Inflammatory macrophage treated with lipopolysaccharide for 1 hour (primary cell): Measurements from ENCODE around the gene PAFAH1B1.
"Not testable (repeated sequence)": the region's sequence is repeated elsewhere in the genome, so short reads cannot be mapped to it uniquely, and the experiment has no call there.

Experiments
- DNase-seq, 2 donors: peaks; one replicate each; pipeline ENCODE4 v3.0.0-alpha.2; 2020 to 2022

Gene PAFAH1B1

DNA sequence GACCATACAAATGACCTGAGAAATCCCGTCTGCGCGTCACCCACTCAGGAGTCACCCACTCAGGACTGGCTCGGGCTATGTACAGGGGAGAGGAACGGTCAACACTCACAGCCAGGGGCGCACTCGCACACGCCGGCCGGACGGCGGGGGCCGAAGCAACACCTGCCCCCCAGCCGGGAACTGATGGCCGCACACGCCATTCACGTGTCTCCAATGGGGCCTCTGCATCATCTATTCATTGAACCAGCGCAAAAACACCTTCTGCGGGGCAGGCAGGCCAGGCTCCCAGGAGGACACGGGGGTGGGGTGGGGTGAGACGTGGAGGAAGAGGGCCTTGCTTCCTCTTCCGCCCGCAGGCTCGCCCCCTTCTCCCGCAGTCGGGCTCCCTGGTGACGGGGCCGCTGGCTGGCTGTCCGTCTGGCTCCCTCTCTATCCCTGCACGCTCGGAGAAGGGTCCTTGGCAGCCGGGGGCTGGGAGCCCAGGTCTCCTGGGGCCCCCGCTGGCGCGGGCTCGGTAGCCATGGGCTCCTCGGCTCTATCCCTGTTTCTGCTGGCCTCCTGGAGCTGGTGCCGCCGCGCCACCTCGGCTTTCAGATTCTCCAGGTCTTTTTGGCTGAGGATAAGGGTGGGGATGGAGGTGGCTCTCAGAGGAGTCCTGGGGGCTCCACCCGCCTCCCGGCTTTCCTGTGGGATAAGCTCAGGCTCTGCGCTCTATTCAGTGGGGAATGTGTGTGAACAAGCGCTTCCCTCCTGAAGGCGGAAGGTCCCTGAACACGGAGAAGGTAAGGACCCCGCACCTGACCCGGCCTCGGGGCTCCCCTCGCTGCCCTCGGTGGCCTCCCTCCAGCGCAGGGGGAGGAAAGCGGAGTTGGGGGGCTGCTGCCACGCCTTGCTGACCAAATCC lies 97.0 kb downstream of the PAFAH1B1 start:
- DNase-seq, result no peak

GRCh38 chr17:2691069-2691871 lies 97.8 kb downstream of the PAFAH1B1 start:
- no peak for DNase-seq

- DNase-seq, result no peak
These were observed 98.7 kb downstream of the PAFAH1B1 start for GRCh38 chr17:2691965-2692780.

DNA sequence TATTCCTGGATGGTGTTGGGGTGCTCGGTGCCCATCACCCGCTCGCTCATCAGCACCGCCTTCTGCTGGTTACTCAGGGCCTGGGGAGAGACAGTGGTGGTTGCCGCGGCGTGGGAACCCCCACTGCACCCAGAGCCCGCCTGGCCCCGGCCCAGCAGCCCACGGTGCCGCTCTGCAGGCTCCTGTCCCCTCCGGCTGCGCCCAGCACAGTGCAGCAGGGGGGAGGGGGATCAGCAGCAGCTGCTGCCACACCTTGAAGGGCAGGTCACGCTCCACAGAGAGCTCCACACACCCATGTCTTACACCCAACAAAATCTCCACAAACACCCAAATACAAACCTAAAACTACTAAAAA lies 99.3 kb downstream of the PAFAH1B1 start:
- DNase-seq, result no peak

DNA sequence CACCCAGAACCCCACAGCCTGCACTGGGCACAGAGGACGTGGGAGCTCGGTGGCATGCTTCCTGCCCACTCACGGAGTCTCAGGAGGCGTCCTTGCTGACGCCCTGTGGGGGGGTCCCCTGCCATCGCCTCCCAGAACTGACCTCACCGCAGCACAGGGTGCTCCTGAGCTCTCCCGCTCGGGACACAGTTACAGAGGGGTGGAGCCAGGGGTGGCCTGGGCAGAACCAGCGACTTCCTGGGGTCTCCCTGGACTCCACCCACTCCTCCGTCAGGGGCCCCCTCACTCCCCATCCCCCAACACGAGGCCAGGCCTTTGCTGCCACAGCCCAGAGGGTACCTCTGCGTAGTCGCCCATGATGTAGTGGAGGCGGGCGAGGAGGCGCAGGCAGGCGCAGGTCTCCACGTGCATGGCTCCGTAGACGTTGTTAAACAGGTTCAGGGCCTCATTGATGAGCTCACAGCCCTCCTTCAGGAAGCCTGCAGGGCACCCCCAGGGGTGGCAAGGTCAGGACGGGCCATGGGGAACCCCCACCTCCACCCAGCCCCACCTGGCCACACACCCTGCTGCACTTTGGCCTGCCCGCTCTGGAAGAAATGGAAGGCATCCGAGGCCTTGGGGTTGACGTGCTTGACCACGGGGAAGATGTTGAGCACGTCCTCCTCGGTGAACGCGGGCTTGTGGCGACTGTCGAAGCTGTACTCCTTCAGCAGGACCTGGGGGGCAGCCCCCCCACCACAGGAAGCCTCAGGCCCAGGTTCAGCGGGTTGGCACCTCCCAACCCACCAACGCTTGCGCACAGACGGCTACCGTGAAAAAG lies 100.3 kb downstream of the PAFAH1B1 start:
- DNase-seq, result no peak

DNA sequence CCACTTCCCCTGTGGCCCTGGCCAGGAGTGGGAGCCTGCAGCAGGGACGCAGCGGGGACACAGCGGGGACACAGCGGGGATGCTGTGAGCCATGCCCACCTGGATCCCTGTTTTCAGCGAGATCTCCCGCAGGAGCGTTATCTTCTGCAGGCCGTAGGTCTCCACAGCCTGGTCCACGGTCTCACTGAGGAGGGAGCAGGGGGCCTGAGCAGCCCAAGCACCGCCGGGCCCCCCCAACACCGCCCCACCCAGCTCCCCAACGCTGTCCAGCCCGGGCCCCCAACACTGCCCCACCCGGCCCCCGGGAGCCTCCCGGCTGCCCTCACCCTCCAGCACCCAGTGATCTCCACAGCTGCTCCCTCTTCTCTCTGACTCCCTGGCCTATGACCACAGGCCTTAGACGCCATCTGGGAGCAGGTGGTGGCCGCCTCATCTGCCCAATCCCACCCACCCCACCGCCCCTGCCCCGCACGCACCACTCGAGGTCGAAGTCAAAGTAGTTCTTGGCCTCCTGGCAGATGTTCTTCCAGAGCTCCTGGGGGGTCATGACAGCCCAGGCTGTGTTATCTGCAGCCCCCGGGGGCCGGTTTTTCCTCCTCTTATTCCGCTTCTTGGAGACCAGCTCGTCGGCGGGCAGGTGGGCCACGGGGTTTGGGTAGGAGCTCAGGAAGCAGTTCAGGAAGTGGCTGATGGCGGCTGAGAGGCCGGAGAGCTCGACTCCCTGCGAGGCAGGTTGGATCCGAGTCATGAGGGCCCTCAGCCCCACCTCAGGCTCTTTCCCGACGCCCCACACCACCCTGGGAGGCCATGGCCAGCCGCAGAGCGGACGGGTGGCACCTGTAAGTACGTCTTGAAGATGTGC lies 101.2 kb downstream of the PAFAH1B1 start:
- DNase-seq, result no peak

DNA sequence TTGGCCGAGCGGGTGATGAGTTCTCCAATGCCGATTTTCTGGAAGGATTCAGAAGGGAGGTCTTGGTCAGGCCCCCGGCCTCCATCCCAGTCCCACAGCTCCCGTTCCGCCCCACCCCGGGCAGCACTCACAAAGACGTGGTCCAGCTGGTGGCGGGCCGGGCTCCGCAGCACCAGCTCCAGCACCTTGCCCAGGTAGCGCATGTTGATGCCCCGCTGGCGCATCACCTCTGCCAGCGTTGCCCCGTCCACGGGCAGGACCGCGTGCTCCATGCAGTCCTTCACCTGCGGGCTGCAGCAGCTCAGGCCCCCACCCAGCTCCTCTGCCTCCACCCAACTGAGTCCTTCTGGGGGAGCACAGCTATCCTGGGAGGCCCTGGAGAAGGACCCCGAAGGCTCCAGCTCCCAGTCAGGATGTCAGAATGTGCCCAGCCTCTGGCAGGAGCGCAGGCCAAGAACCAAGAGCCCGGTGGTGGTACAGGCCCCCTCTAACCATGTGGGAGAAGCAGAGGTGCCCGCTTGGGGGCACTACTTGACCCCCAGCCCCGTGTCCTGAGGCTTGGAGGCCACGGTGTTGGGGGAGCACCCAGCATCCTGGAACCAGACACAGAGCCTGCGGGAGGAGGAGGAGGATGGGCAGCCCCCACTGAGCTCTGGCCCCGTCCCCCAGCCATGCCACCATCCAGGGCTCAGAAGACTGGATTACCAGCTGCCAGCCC lies 101.9 kb downstream of the PAFAH1B1 start:
- no peak for DNase-seq

DNA sequence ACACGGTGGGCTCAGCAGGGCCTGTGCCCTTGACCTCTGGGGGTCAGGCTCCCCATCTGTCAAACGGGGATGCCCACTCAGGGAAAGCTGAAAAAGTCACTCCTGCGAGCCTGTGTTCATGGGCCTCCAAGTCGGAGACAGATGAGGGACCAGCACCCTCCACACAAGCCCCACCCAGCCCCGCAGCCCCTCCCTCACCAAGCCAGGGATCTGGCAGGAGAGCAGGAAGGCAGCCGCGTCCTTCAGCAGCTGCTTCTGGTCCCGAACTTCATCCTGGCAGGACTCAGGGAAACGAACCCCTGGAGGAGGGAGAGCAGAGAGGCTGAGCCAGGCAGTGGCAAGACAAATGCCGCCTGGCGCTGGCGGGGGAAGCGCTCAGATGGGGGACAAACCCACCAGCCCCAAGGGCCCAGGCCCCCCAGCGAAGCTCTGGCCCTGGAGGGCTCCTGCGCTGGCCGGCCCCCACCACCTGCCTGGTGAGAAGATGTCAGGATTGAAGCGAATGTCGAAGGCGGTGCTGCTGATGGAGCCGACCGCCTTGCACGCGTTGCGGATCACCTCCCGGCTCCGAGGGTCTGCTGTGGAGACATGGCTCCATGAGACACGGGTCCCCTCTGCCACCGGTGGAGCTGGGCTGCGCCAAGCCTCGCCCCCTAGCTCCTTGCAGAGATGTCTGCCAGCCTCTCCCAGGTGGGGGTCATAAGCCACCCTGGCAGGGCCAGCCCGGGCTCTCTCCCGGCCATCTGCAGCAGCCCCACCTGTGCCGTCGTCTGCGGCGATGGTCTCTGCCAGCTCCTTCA lies 102.7 kb downstream of the PAFAH1B1 start:
- DNase-seq, result no peak

GRCh38 chr17:2697611-2698162 lies 104.2 kb downstream of the PAFAH1B1 start:
- DNase-seq, result no peak

- not testable (repeated sequence) for DNase-seq
These were observed 105.9 kb downstream of the PAFAH1B1 start for GRCh38 chr17:2699216-2699805.

DNA sequence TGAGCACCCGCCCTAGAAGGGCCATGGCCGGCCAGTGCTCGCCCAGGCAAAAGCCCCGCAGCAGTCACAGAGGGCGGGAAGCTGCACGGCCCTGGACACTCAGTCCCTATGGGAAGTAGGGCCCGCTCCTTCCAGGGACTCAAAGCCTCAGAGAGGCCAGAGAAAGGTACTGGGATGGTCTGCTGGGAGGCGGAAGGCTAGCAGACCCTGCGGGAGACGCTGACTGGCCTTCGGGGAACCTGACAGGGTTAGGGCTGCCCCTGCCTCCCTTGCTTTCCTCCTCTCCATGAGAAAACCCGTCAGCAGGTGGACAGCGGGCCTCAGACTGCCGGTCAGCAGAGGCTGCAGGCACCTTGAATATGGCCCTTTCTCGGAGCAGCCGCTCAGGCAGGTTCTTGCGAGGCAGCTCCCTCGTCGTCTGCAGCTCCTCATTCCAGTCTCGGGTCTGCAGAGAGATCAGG lies 106.6 kb downstream of the PAFAH1B1 start:
- DNase-seq, result no peak

DNA sequence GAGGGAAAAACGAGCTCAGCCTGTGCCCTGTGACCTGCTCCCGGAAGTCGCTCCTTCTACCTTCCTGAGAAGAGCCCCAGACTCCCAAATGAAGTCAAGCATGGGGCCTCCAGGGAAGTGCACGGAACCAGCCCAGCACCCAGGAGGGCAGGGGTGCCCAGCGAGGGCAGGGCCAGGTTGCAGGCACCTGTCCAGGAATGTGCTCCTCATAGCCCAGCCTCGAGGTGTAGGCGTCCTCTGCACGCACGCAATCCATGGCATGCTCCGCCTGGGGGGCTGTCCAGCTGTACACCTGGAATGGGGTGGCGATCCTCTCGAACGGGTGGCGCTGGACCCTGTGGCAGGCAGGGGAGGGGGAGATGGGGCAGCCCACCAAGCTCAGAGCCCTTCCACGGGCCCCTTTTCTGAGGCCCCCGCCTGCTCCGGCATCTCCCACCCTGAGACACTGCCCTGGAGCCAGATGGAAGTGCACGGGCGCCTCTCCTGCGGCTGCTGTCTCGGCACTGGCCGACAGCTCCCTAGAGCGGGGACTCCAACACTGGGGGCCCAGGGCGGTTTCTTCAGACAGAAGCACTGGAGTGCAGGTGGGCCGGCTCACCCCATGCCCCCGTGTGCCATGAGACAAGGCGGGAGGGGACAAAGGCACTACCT lies 107.2 kb downstream of the PAFAH1B1 start:
- no peak for DNase-seq

GRCh38 chr17:2701161-2701995 lies 107.9 kb downstream of the PAFAH1B1 start:
- no peak for DNase-seq

DNA sequence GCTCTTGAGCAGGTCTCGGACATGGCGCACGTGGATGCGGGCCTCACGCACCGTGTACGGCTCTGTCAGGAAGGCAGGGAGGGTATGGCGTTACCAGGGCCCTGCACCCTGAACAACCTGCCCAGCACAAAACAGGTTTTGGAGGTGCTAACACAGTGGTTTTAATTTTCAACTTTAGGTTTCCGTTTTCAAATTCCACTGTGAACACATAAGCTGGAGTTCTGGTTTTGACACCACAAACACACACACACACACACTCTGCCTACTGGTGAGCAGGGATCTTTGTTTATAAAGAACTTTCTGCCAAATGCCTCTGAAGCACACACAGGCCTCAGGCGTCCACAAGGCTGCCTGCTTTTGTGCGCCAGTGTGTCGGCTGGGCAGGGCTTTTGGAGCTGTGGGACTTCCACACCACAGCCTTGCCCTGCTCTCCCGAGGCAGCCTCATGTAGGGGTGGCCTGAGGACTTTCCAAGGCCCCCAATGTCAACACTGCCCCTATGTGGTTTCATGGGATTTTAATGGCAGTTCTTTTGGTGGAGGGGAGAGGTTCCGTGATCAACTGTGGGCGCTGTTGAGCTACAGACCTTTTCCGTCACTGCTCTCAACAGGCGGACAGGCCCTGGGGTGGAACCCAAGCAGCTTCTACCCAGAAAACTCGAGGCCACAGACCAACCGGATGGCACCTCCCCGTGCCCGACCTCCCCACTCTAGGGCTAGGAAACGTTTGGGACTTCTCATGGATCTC lies 108.7 kb downstream of the PAFAH1B1 start:
- DNase-seq, result no peak

DNA sequence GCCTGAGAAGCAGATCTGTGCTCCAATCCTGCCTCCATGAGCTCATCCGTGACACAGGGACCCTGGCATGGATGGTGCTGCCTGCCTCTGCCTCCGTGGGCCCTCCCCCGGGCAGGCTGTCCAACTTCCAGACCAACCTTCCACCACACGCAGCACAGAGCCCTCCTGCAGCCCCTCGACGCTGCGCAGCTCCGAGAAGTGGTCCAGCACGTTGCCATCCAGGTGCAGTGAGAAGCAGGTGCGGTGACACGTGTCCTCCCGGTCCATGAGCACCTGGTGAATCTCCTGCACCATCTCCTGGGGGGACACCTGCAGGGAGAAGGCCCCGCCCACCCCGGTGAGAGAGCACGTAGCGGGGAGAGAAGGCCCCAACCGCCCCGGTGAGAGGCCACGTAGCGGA lies 109.7 kb downstream of the PAFAH1B1 start:
- no peak for DNase-seq

DNA sequence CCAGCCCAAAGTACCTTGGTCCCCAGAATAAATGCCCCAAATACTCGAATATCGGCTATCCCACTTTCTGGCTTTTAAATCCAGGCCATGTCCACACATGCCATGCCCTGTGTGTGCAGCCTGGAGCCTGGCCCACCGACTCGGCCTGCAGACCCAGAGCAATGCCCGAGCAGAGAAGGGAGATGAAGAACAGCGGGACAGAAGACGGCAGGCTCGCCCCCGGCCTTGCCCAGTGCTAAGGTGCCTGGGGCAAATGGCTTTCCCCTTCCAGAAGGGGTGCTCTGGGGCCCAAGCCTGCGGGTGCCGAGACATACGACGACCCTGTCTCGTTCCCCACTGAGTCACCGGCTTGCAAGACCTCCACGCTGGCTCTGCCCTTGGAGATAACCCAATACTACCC lies 110.2 kb downstream of the PAFAH1B1 start:
- DNase-seq, result no peak
